Stimulated activated CD4-positive, alpha-beta T cell treated with anti-CD3 and anti-CD28 coated beads, Interleukin-1b, Interleukin-23, amount 100 ng/mL, for 24 hours (primary cell): ENCODE data around the gene TMEM87B.
"Not testable (repeated sequence)": the region's sequence is repeated elsewhere in the genome, so short reads cannot be mapped to it uniquely, and the experiment has no call there.

Source experiments
- DNase-seq, 4 experiments: peaks; one replicate each; pipeline ENCODE4 v3.0.0-alpha.2; 2020; ENCODE audit warnings: low read depth in 4 of 4, low spot score in 1 of 4

Gene TMEM87B

GRCh38 chr2:112113354-112113753 lies 58.3 kb downstream of the TMEM87B start:
- DNase-seq: not testable (repeated sequence)

GRCh38 chr2:112118148-112118547 lies 63.1 kb downstream of the TMEM87B start:
- DNase-seq: no peak

- no peak for DNase-seq
Observed at GRCh38 chr2:112121682-112122254, 66.7 kb downstream of the TMEM87B start.

GRCh38 chr2:112129060-112129459 lies 74.0 kb downstream of the TMEM87B start:
- DNase-seq: no peak

- no peak for DNase-seq
Observed at GRCh38 chr2:112133344-112133743, 78.3 kb downstream of the TMEM87B start.

- no peak for DNase-seq
Observed at GRCh38 chr2:112134120-112134519, 79.1 kb downstream of the TMEM87B start.

- DNase-seq: no peak
Observed at GRCh38 chr2:112136096-112136495, 81.0 kb downstream of the TMEM87B start.

- no peak for DNase-seq
Observed at GRCh38 chr2:112137516-112138158, 82.6 kb downstream of the TMEM87B start.

GRCh38 chr2:112138159-112139032 lies 83.3 kb downstream of the TMEM87B start, which contains the start of gene FBLN7:
Gene FBLN7 (plus strand): TSS chr2:112138385. CDS start chr2:112138656, 271 bp downstream.
- DNase-seq: no peak

GRCh38 chr2:112139033-112139614 lies 84.1 kb downstream of the TMEM87B start:
- not testable (repeated sequence) for DNase-seq

- not testable (repeated sequence) for DNase-seq
Observed at GRCh38 chr2:112139661-112140204, 84.7 kb downstream of the TMEM87B start.

- DNase-seq: no peak
Observed at GRCh38 chr2:112140205-112140802, 85.2 kb downstream of the TMEM87B start.

GRCh38 chr2:112140899-112141625 lies 86.0 kb downstream of the TMEM87B start:
- DNase-seq: no peak

GRCh38 chr2:112141626-112142007 lies 86.5 kb downstream of the TMEM87B start:
- DNase-seq: no peak

- DNase-seq: no peak
Observed at GRCh38 chr2:112142525-112143078, 87.5 kb downstream of the TMEM87B start.

- DNase-seq: no peak
Observed at GRCh38 chr2:112143150-112143549, 88.1 kb downstream of the TMEM87B start.

- DNase-seq: no peak
Observed at GRCh38 chr2:112144966-112145365, 89.9 kb downstream of the TMEM87B start.

GRCh38 chr2:112147382-112148168 lies 92.5 kb downstream of the TMEM87B start:
- DNase-seq: no peak

- DNase-seq: no peak
Observed at GRCh38 chr2:112148477-112148876, 93.4 kb downstream of the TMEM87B start.
